Right lobe of liver (tissue), 4 donors: Measurements from ENCODE around the gene SCTR.

Experiments used
- CTCF ChIP-seq, 4 donors: fragments of 200-600 bp in 3 of 4; fragments of 450-650 bp in 1 of 4; IDR thresholded peaks; one replicate each; pipeline versions ENCODE4 v1.5.1 to v1.8.0; 2016 to 2022; ENCODE audit warnings: antibody characterized with exemption in 4 of 4, mild to moderate bottlenecking in 2 of 4
- POLR2A ChIP-seq: fragments of 450-650 bp; IDR thresholded peaks from one replicate; pipeline ENCODE4 v1.6.1; 2017; ENCODE audit warnings: antibody characterized with exemption, mild to moderate bottlenecking
- donor health status: DM: no; HTN: no; CAD: no.
- donor health status: DM: no; HTN: no; CAD: no.
- donor health status: DM: no; HTN: yes; CAD: no.

DNA sequence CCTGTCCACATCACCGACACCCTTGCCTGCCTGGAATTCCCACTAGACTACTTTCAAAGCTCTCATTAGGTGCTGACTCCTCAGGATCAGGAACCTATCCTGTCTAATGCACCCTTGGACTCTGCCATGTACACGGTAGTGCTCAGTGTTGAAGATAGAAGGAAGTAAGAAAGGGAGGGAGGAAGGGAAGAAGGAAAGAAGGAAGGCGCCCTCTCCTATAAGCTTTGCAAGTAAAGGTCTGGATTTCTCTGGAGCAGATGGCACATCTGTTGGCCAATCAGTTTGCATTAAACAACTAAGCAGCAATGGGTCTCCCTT is 45.3 kb downstream of the SCTR start:
- TF ChIP-seq CTCF (IDR thresholded peaks at IDR 0.05) (no peak), POLR2A (no peak)
